ENCODE data around the gene ELK4. TPM values are rescaled to one million over a fixed set of nuclear protein-coding genes. Genes with fewer than 3 reads are reported as not detected.
A peak's percentile ranks its signal among the peaks of the same experiment; 100 is the strongest.

ELK4 gene
- total and polyA plus RNA-seq, 2 of the 13 experiments (the other 11 are each of a cell fraction or from before 2014, with no cell fraction given): 8.3 to 13.1 TPM

DNA sequence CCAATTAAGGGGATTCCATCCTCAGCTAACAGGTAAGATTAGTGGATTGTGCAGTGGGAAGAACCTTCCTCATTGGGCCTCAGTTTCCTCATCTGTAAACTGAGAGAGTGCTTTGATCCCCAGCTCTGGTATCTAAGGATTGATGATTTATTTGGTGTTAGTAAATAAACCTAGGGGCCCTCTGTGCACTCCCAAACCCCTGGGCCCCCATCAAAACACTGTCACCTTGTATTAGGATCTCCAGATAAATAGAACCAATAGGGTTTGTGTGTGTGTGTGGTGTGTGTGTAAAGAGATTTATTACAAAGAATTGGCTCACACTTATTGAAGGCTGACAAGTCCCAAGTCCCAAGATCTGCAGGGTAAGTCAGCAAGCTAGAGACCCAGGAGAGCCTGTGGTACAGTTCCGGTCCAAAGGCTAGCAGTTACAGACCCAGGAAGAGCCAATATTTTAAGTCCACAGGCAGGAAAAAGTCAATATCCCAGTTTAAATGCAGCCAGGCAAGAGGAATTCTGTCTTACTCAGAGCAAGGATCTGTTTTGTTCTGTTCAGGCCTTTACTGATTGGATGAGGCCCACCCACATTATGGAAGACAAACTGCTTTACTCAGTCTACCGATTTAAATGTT lies 11.0 kb upstream of the ELK4 start (continued):
- TF ChIP-seq, protein P1, sequence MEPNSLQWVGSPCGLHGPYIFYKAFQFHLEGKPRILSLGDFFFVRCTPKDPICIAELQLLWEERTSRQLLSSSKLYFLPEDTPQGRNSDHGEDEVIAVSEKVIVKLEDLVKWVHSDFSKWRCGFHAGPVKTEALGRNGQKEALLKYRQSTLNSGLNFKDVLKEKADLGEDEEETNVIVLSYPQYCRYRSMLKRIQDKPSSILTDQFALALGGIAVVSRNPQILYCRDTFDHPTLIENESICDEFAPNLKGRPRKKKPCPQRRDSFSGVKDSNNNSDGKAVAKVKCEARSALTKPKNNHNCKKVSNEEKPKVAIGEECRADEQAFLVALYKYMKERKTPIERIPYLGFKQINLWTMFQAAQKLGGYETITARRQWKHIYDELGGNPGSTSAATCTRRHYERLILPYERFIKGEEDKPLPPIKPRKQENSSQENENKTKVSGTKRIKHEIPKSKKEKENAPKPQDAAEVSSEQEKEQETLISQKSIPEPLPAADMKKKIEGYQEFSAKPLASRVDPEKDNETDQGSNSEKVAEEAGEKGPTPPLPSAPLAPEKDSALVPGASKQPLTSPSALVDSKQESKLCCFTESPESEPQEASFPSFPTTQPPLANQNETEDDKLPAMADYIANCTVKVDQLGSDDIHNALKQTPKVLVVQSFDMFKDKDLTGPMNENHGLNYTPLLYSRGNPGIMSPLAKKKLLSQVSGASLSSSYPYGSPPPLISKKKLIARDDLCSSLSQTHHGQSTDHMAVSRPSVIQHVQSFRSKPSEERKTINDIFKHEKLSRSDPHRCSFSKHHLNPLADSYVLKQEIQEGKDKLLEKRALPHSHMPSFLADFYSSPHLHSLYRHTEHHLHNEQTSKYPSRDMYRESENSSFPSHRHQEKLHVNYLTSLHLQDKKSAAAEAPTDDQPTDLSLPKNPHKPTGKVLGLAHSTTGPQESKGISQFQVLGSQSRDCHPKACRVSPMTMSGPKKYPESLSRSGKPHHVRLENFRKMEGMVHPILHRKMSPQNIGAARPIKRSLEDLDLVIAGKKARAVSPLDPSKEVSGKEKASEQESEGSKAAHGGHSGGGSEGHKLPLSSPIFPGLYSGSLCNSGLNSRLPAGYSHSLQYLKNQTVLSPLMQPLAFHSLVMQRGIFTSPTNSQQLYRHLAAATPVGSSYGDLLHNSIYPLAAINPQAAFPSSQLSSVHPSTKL (CRISPR knock-in tag; IDR thresholded peaks at IDR 0.05): peak; percentile 59
- TF ChIP-seq ZNF781 (CRISPR knock-in tag; IDR thresholded peaks at IDR 0.05; ENCODE audit: borderline replicate concordance, not compliant biosample characterization): no peak
- no peak for TF ChIP-seq ZNF775 (CRISPR knock-in tag; IDR thresholded peaks at IDR 0.05; ENCODE audit: borderline replicate concordance)
- no peak for TF ChIP-seq ERF (CRISPR knock-in tag; IDR thresholded peaks at IDR 0.05)
- TF ChIP-seq KDM2A (CRISPR knock-in tag; IDR thresholded peaks at IDR 0.05; ENCODE audit: borderline replicate concordance, low read depth): no peak
- TF ChIP-seq ZNF503 (CRISPR knock-in tag; IDR thresholded peaks at IDR 0.05): peak; percentile 45; the same call in 1 of the 2 replicates
- TF ChIP-seq TARDBP (CRISPR knock-in tag; IDR thresholded peaks at IDR 0.05): peak; percentile 37; the same call in 1 of the 2 replicates
- TF ChIP-seq HNF4A (CRISPR knock-in tag; IDR thresholded peaks at IDR 0.05): peak; percentile 76
- TF ChIP-seq, protein P2, sequence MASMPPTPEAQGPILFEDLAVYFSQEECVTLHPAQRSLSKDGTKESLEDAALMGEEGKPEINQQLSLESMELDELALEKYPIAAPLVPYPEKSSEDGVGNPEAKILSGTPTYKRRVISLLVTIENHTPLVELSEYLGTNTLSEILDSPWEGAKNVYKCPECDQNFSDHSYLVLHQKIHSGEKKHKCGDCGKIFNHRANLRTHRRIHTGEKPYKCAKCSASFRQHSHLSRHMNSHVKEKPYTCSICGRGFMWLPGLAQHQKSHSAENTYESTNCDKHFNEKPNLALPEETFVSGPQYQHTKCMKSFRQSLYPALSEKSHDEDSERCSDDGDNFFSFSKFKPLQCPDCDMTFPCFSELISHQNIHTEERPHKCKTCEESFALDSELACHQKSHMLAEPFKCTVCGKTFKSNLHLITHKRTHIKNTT (CRISPR knock-in tag; IDR thresholded peaks at IDR 0.05): no peak
- no peak for TF ChIP-seq ZNF530 (CRISPR knock-in tag; IDR thresholded peaks at IDR 0.05; ENCODE audit: low read depth)
- TF ChIP-seq ATF4 (CRISPR knock-in tag; IDR thresholded peaks at IDR 0.05): 0 out of 4 replicates have a peak, but pooled peaks of 1 of the 2 experiments have one; percentile 15
- TF ChIP-seq, protein P3, sequence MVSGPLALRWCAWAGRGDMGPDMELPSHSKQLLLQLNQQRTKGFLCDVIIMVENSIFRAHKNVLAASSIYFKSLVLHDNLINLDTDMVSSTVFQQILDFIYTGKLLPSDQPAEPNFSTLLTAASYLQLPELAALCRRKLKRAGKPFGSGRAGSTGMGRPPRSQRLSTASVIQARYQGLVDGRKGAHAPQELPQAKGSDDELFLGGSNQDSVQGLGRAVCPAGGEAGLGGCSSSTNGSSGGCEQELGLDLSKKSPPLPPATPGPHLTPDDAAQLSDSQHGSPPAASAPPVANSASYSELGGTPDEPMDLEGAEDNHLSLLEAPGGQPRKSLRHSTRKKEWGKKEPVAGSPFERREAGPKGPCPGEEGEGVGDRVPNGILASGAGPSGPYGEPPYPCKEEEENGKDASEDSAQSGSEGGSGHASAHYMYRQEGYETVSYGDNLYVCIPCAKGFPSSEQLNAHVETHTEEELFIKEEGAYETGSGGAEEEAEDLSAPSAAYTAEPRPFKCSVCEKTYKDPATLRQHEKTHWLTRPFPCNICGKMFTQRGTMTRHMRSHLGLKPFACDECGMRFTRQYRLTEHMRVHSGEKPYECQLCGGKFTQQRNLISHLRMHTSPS (CRISPR knock-in tag; IDR thresholded peaks at IDR 0.05; ENCODE audit: low read depth): no peak
- no peak for TF ChIP-seq ZSCAN31 (CRISPR knock-in tag; IDR thresholded peaks at IDR 0.05; ENCODE audit: low read depth)
- TF ChIP-seq FOXM1 (CRISPR knock-in tag; IDR thresholded peaks at IDR 0.05): no peak
- no peak for TF ChIP-seq SAP130 (CRISPR knock-in tag; IDR thresholded peaks at IDR 0.05; ENCODE audit: low read depth)
- TF ChIP-seq TRIM24 (CRISPR knock-in tag; IDR thresholded peaks at IDR 0.05): no peak
- TF ChIP-seq TEAD3 (CRISPR knock-in tag; optimal IDR thresholded peaks at IDR 0.05; ENCODE audit: borderline replicate concordance): no peak
- no peak for TF ChIP-seq ZNF552 (CRISPR knock-in tag; IDR thresholded peaks at IDR 0.05; ENCODE audit: borderline replicate concordance)
